ENCODE results near the gene RAPGEF1.

- TF ChIP-seq POLR2A (IDR thresholded peaks at IDR 0.05; ENCODE audit: low read length) (no peak), GATA1 (IDR thresholded peaks at IDR 0.05; ENCODE audit: low read depth, low read length) (no peak)
Observed at GRCh38 chr9:131529597-131530545, 210.0 kb downstream of the RAPGEF1 start.
